ENCODE results near the gene FAT1. TPM values are rescaled to one million over a fixed set of nuclear protein-coding genes. Genes with fewer than 3 reads are reported as not detected.

The FAT1 gene
- total and polyA plus RNA-seq, 9 of the 15 experiments (the other 6 are each of a cell fraction or from before 2014, with no cell fraction given) = 6.0 to 38.4 (median 21.4) TPM

DNA sequence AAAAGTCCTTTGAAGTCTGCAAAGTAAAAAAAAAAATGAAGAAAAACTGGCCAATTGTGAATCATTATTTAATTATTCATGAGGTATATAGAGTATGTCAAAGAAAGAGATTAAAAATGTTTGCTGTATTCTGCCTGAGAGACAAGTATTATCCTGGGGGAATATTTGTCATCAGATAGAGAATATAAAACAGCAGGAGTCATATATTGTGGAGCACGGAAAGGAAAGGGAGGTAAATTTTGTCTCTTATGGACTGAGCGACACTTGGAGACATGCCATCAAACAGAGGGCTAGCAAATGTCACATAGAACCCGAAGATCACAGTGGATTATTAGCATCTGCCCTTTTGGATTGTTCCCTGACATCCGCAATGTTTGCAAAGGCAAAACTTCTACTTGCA, 39.2 kb upstream of the FAT1 start:
- ChIA-PET CTCF (ENCODE audit: low intra/inter-chr PET ratio) (no interaction called here), POLR2A (no interaction called here)
- Histone ChIP-seq H3K4me1 (replicated peaks in 1 of 2; ENCODE audit: control insufficient read depth in 2 of 2, insufficient read depth in 2 of 2, low read length in 2 of 2) (peaks cover 3 to 10% of the 10 kb centered on the region in 2 experiments; a peak in 3 of 5 replicates), H3K27me3 (ENCODE audit: control insufficient read depth in 2 of 2, insufficient read depth in 2 of 2, low read length in 2 of 2) (no peaks in the 10 kb centered on the region), H3K27ac (ENCODE audit: extremely low read depth, low read depth, low read length) (no peak overlapping the region), H3K36me3 (ENCODE audit: control insufficient read depth, insufficient read depth, low read length) (no peaks in the 10 kb centered on the region), H3K9ac (ENCODE audit: insufficient read depth in 1 of 2, low read depth in 2 of 2, low read length in 2 of 2) (no peak overlapping the region; a peak in 1 of 4 replicates), H2AFZ (ENCODE audit: low read depth, low read length) (no peak overlapping the region), H3K9me3 (replicated peaks; ENCODE audit: control insufficient read depth, insufficient read depth, low read depth, low read length) (no peaks in the 10 kb centered on the region), H3K4me2 (ENCODE audit: insufficient read depth, low read length) (no peak overlapping the region), H3K4me3 (no peak overlapping the region), H3K79me2 (ENCODE audit: control insufficient read depth, insufficient read depth, low read length) (peaks cover 39% of the 10 kb centered on the region), H3K9me1 (ENCODE audit: control insufficient read depth, insufficient read depth, low read length) (no peaks in the 10 kb centered on the region), H4K20me1 (replicated peaks; ENCODE audit: control insufficient read depth, insufficient read depth, low read length) (no peaks in the 10 kb centered on the region)
- 47% methylated on average over 4 of the region's 4 CpGs for WGBS (ENCODE audit: insufficient coverage, low coverage, missing lambda C conversion rate)
- no peak for TF ChIP-seq ZNF12 (CRISPR knock-in tag; IDR thresholded peaks at IDR 0.05)
- no peak for ATAC-seq
- no TSS peak for BruUV-seq (replicated peaks)
- DNase-seq (ENCODE audit: extremely low read depth in 1 of 4, low spot score in 3 of 4) = no peak
- in situ Hi-C loops (cut with MboI) = no loop called here
- FAIRE-seq = no peak
- intact Hi-C loops (cut with micrococcal nuclease) = no loop called here

DNA sequence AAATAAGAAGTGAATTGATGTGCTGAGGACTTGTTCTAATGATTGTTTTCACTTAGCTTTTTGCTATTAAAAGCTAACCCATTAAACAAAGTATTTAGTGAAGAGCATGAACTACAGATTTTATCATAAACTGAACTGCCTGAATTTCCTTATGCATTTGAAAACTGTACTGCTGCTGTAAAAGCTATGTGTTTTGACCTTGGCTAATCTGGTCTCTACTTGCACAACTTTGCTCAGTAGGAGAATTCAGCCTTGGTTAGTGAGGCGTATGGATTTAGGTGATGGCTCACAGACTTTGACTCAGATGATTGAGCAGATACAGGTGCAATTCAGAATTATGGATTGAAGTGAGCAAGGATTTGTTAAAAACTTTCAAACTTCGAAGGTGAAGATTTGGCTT, 38.7 kb upstream of the FAT1 start:
- no peak for DNase-seq (ENCODE audit: extremely low read depth in 1 of 4, low spot score in 3 of 4)
- ChIA-PET POLR2A (interaction anchor here (1.0 kb wide), 1 partner anchor 47 kb away, joined by 3 read pairs; no protein-coding TSS in a partner anchor), CTCF (ENCODE audit: low intra/inter-chr PET ratio) (no interaction called here)
- BruUV-seq (replicated peaks) = no TSS peak
- Histone ChIP-seq H3K27ac (ENCODE audit: extremely low read depth, low read depth, low read length) (no peak overlapping the region), H3K79me2 (ENCODE audit: control insufficient read depth, insufficient read depth, low read length) (peaks cover 44% of the 10 kb centered on the region), H3K36me3 (ENCODE audit: control insufficient read depth, insufficient read depth, low read length) (peaks cover 3% of the 10 kb centered on the region; the same call in 1 of the 3 replicates), H3K4me1 (replicated peaks in 1 of 2; ENCODE audit: control insufficient read depth in 2 of 2, insufficient read depth in 2 of 2, low read length in 2 of 2) (peaks cover 3 to 10% of the 10 kb centered on the region in 2 experiments; a peak in 3 of 5 replicates), H3K9me3 (replicated peaks; ENCODE audit: control insufficient read depth, insufficient read depth, low read depth, low read length) (no peaks in the 10 kb centered on the region), H4K20me1 (replicated peaks; ENCODE audit: control insufficient read depth, insufficient read depth, low read length) (no peaks in the 10 kb centered on the region), H3K4me2 (ENCODE audit: insufficient read depth, low read length) (no peak overlapping the region), H3K9me1 (ENCODE audit: control insufficient read depth, insufficient read depth, low read length) (no peaks in the 10 kb centered on the region), H2AFZ (ENCODE audit: low read depth, low read length) (no peak overlapping the region), H3K27me3 (ENCODE audit: control insufficient read depth in 2 of 2, insufficient read depth in 2 of 2, low read length in 2 of 2) (no peaks in the 10 kb centered on the region), H3K4me3 (no peak overlapping the region), H3K9ac (ENCODE audit: insufficient read depth in 1 of 2, low read depth in 2 of 2, low read length in 2 of 2) (no peak overlapping the region)
- in situ Hi-C loops (cut with MboI) (no loop called here), intact Hi-C loops (cut with micrococcal nuclease) (no loop called here)
- no peak for FAIRE-seq
- 37% methylated on average over 2 of the region's 2 CpGs for WGBS (ENCODE audit: insufficient coverage, low coverage, missing lambda C conversion rate)
- no peak for ATAC-seq
- no peak for TF ChIP-seq KLF6 (CRISPR knock-in tag; IDR thresholded peaks at IDR 0.05; ENCODE audit: borderline replicate concordance)
- no peak for TF ChIP-seq BRF1 (IDR thresholded peaks at IDR 0.05; ENCODE audit: borderline replicate concordance, extremely low read depth, insufficient read length)
- no peak for TF ChIP-seq ZNF174 (CRISPR knock-in tag; IDR thresholded peaks at IDR 0.05)
- TF ChIP-seq ASH1L (IDR thresholded peaks at IDR 0.05; ENCODE audit: borderline replicate concordance, low read depth, partially characterized antibody) = no peak
- TF ChIP-seq RBM39 (optimal IDR thresholded peaks at IDR 0.05; ENCODE audit: low read depth, low read length) = no peak
- TF ChIP-seq, protein P1, sequence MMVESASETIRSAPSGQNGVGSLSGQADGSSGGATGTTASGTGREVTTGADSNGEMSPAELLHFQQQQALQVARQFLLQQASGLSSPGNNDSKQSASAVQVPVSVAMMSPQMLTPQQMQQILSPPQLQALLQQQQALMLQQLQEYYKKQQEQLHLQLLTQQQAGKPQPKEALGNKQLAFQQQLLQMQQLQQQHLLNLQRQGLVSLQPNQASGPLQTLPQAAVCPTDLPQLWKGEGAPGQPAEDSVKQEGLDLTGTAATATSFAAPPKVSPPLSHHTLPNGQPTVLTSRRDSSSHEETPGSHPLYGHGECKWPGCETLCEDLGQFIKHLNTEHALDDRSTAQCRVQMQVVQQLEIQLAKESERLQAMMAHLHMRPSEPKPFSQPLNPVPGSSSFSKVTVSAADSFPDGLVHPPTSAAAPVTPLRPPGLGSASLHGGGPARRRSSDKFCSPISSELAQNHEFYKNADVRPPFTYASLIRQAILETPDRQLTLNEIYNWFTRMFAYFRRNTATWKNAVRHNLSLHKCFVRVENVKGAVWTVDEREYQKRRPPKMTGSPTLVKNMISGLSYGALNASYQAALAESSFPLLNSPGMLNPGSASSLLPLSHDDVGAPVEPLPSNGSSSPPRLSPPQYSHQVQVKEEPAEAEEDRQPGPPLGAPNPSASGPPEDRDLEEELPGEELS (CRISPR knock-in tag; IDR thresholded peaks at IDR 0.05; ENCODE audit: borderline replicate concordance) = no peak
- TF ChIP-seq GTF2F1 (IDR thresholded peaks at IDR 0.05; ENCODE audit: low read depth, low read length) = no peak
- TF ChIP-seq, protein P2, sequence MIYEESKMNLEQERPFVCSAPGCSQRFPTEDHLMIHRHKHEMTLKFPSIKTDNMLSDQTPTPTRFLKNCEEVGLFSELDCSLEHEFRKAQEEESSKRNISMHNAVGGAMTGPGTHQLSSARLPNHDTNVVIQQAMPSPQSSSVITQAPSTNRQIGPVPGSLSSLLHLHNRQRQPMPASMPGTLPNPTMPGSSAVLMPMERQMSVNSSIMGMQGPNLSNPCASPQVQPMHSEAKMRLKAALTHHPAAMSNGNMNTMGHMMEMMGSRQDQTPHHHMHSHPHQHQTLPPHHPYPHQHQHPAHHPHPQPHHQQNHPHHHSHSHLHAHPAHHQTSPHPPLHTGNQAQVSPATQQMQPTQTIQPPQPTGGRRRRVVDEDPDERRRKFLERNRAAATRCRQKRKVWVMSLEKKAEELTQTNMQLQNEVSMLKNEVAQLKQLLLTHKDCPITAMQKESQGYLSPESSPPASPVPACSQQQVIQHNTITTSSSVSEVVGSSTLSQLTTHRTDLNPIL (CRISPR knock-in tag; IDR thresholded peaks at IDR 0.05) = no peak
- no peak for TF ChIP-seq TCF3 (CRISPR knock-in tag; IDR thresholded peaks at IDR 0.05)
- TF ChIP-seq HDAC8 (tag; IDR thresholded peaks at IDR 0.05) = no peak
- no peak for TF ChIP-seq CTBP1 (IDR thresholded peaks at IDR 0.05; ENCODE audit: borderline replicate concordance)
- no peak for TF ChIP-seq ZNF707 (CRISPR knock-in tag; conservative IDR thresholded peaks at IDR 0.05)
